ENCODE results near the gene DNAJB6.

GRCh38 chr7:157389951-157390730, 53.3 kb downstream of the DNAJB6 start:
- TF ChIP-seq POLR2A (IDR thresholded peaks at IDR 0.05) = no peak
- TF ChIP-seq CTCF (IDR thresholded peaks at IDR 0.05) = no peak
